ENCODE data around the gene THRB.

DNA sequence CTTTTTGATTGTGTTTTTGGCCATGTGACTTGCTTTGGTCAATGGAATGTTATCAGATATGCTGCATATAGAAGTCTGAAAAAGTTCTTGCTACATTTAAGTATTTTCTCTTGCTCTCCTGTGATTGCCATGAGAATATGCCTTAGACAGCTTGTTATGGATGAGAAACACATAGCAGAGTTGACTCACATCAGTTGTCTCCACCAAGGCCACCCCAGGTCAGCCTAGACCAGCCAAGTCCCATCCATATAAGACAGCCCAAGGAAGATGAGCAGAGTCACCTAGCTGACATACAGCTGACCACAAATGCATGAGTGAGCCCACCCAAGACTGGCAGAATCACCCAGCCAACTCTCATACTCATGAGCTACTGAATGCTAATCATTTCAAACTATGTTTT lies 153.0 kb downstream of the THRB start:
- TF ChIP-seq, protein P1, sequence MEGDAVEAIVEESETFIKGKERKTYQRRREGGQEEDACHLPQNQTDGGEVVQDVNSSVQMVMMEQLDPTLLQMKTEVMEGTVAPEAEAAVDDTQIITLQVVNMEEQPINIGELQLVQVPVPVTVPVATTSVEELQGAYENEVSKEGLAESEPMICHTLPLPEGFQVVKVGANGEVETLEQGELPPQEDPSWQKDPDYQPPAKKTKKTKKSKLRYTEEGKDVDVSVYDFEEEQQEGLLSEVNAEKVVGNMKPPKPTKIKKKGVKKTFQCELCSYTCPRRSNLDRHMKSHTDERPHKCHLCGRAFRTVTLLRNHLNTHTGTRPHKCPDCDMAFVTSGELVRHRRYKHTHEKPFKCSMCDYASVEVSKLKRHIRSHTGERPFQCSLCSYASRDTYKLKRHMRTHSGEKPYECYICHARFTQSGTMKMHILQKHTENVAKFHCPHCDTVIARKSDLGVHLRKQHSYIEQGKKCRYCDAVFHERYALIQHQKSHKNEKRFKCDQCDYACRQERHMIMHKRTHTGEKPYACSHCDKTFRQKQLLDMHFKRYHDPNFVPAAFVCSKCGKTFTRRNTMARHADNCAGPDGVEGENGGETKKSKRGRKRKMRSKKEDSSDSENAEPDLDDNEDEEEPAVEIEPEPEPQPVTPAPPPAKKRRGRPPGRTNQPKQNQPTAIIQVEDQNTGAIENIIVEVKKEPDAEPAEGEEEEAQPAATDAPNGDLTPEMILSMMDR (IDR thresholded peaks at IDR 0.05), result no peak
- TF ChIP-seq POLR2AphosphoS5 (IDR thresholded peaks at IDR 0.05; ENCODE audit: insufficient read depth in 1 of 2, low read depth in 1 of 2), result no peak

All from vagina (tissue), 2 donors.